Spleen (tissue), 7 donors: ENCODE results near the gene RAB11FIP5.

ENCODE experiments used
- POLR2A ChIP-seq, 3 donors: fragments of 450-650 bp; IDR thresholded peaks; one replicate each; pipeline ENCODE4 v1.5.1; 2017; ENCODE audit warnings: antibody characterized with exemption in 3 of 3, mild to moderate bottlenecking in 1 of 3
- TF ChIP-seq, protein P1 (sequence below), 11 experiments: fragments of 200-600 bp in 7 of 11; fragments of 450-650 bp in 4 of 11; sonication (generic) in 4 of 11; IDR thresholded peaks in 8 of 11; conservative IDR thresholded peaks in 3 of 11; 1 replicate in 7 of 11; 2 replicates in 4 of 11; pipeline versions ENCODE4 v1.4.0 to v1.8.0; 2016 to 2021; ENCODE audit warnings: antibody characterized with exemption in 11 of 11, inconsistent platforms in 4 of 11, mild to moderate bottlenecking in 1 of 11
- donor health status: DM: no; HTN: no; CAD: no; lungs with moderate emphysema.
- donor health status: DM: no; HTN: no; CAD: no.
- donor health status: DM: no; HTN: no; CAD: no.

DNA sequence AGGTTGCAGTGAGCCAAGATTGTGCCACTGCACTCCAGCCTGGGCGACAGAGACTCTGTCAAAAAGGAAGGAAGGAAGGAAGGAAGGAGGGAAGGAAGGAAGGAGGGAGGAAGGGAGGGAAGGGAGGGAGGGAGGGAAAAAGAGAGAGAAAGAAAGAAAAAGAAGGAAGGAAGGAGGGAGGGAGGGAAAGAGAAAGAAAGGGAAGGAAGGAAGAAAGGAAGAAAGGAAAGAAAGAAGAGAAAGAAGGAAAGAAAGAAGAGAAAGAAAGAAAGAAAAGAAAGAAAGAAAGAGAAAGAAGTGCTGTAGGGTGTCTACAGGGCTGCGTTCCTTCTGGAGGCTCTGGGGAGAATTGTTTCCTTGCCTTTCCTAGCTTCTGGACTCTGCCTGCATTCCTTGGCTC, 22.5 kb upstream of the RAB11FIP5 start:
- TF ChIP-seq, protein P1, sequence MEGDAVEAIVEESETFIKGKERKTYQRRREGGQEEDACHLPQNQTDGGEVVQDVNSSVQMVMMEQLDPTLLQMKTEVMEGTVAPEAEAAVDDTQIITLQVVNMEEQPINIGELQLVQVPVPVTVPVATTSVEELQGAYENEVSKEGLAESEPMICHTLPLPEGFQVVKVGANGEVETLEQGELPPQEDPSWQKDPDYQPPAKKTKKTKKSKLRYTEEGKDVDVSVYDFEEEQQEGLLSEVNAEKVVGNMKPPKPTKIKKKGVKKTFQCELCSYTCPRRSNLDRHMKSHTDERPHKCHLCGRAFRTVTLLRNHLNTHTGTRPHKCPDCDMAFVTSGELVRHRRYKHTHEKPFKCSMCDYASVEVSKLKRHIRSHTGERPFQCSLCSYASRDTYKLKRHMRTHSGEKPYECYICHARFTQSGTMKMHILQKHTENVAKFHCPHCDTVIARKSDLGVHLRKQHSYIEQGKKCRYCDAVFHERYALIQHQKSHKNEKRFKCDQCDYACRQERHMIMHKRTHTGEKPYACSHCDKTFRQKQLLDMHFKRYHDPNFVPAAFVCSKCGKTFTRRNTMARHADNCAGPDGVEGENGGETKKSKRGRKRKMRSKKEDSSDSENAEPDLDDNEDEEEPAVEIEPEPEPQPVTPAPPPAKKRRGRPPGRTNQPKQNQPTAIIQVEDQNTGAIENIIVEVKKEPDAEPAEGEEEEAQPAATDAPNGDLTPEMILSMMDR (IDR thresholded peaks at IDR 0.05 in 8 of 11, conservative IDR thresholded peaks at IDR 0.05 in 3 of 11): no peak
- TF ChIP-seq POLR2A (IDR thresholded peaks at IDR 0.05): no peak
